Measurements from ENCODE around the gene ATP2A3. TPM values are rescaled to one million over a fixed set of nuclear protein-coding genes. Genes with fewer than 3 reads are reported as not detected.

ATP2A3 gene
- total RNA-seq, 4 donors from 2014 or later = 142 to 300 (median 208) TPM

- no peaks in the 10 kb centered on the region for H3K9me3 ChIP-seq
- 94% methylated on average over 21 of the region's 21 CpGs; no CpG with 5 or more reads in 1 of the 2 donors for WGBS, 2 donors (ENCODE audit: low coverage in 1 of 2)
- TF ChIP-seq POLR2AphosphoS5 (IDR thresholded peaks at IDR 0.05) = no peak
- TF ChIP-seq POLR2A (IDR thresholded peaks at IDR 0.05) = no peak
- TF ChIP-seq, protein P1, sequence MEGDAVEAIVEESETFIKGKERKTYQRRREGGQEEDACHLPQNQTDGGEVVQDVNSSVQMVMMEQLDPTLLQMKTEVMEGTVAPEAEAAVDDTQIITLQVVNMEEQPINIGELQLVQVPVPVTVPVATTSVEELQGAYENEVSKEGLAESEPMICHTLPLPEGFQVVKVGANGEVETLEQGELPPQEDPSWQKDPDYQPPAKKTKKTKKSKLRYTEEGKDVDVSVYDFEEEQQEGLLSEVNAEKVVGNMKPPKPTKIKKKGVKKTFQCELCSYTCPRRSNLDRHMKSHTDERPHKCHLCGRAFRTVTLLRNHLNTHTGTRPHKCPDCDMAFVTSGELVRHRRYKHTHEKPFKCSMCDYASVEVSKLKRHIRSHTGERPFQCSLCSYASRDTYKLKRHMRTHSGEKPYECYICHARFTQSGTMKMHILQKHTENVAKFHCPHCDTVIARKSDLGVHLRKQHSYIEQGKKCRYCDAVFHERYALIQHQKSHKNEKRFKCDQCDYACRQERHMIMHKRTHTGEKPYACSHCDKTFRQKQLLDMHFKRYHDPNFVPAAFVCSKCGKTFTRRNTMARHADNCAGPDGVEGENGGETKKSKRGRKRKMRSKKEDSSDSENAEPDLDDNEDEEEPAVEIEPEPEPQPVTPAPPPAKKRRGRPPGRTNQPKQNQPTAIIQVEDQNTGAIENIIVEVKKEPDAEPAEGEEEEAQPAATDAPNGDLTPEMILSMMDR (IDR thresholded peaks at IDR 0.05) = no peak
- no peak for TF ChIP-seq EP300 (IDR thresholded peaks at IDR 0.05; ENCODE audit: low read depth)
- H3K4me3 ChIP-seq = no peak overlapping the region
- H3K36me3 ChIP-seq = peaks cover 0 to 23% (median 9%) of the 10 kb centered on the region in 4 donors
- H3K27ac ChIP-seq = peak overlapping the region; percentile 72 to 79 (median 78)
- H3K4me1 ChIP-seq = peaks cover 8 to 23% (median 15%) of the 10 kb centered on the region in 4 donors
- no peaks in the 10 kb centered on the region for H3K27me3 ChIP-seq
- intact Hi-C loops (cut with DNase I; ENCODE audit: low total_unique reads) (loop anchor here (10.0 kb wide), 3 partner anchors 88 to 268 kb away; partner anchors contain the start of gene P2RX1), in situ Hi-C loops (cut with MboI; ENCODE audit: low pct_ligation_motif_present in 1 of 4, low pct_unique_long_range_greater_than_20kb in 1 of 4, low sequenced_read_pairs in 3 of 4) (loop anchor here in 1 of 4 donors (10.0 kb wide), 1 partner anchor 68 kb away; no protein-coding TSS in a partner anchor)
- no peak for DNase-seq
Observed at GRCh38 chr17:4003131-4003500, 38.9 kb upstream of the ATP2A3 start.

DNA sequence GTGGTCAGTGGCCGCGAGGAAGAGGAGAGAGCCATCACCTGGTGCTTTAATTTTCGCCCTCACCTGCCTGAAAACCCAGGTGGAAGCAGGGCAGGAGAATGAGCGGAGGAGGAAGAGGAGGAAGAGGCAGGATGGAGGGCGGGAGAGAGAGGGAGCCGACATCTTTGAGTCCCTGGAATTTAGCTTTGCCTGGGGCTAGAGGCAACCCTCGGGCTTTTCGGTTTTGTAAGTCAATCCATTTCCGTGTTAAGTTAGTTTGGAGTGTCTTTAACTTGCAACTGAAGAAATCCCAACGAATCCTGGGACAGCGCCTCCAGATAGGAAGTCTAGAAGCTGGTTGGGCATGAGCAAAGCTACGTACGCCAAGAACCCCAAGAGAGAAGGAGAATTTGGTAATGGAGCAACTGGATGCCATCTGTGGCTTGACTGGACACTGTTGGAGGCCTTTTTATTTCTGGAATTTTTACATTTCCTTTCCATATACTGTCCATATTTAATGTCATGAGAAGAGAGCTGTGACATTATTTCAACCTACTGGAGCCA, 36.9 kb upstream of the ATP2A3 start:
- in situ Hi-C loops (cut with MboI; ENCODE audit: low pct_ligation_motif_present in 1 of 4, low pct_unique_long_range_greater_than_20kb in 1 of 4, low sequenced_read_pairs in 3 of 4) (loop anchor here in 1 of 4 donors (10.0 kb wide), 1 partner anchor 66 kb away; no protein-coding TSS in a partner anchor), intact Hi-C loops (cut with DNase I; ENCODE audit: low total_unique reads) (loop anchor here (10.0 kb wide), 3 partner anchors 86 to 266 kb away; partner anchors contain the start of gene P2RX1)
- H3K27me3 ChIP-seq = no peaks in the 10 kb centered on the region
- no peaks in the 10 kb centered on the region for H3K9me3 ChIP-seq
- H3K27ac ChIP-seq = no peak overlapping the region
- H3K36me3 ChIP-seq = peaks cover 0 to 3% (median 0%) of the 10 kb centered on the region in 4 donors
- no peak for DNase-seq
- no peak for TF ChIP-seq EP300 (IDR thresholded peaks at IDR 0.05; ENCODE audit: low read depth)
- TF ChIP-seq POLR2AphosphoS5 (IDR thresholded peaks at IDR 0.05) = no peak
- TF ChIP-seq, protein P1 (IDR thresholded peaks at IDR 0.05) = no peak
- no peak for TF ChIP-seq POLR2A (IDR thresholded peaks at IDR 0.05)
- WGBS, 2 donors (ENCODE audit: low coverage in 1 of 2) = 73 to 80% methylated on average over 7 to 13 of the region's 13 CpGs
- H3K4me3 ChIP-seq = no peak overlapping the region
- peaks cover 8 to 23% (median 15%) of the 10 kb centered on the region in 4 donors for H3K4me1 ChIP-seq

DNA sequence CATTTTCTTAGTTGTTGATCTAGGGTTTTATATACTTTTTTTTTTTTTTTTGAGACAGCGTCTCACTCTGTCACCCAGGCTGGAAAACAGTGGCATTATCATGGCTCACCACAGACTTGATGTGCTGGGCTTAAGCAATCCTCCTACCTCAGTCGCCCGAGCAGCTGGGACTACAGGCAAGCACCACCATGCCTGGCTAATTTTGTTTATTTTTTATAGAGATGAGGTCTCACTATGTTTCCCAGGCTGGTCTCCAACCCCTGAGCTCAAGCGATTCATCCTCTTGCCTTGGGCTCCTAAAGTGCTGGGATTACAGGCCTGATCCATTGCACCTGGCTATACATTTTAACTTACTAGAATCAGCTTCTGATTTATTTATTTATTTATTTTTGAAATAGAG, 34.2 kb upstream of the ATP2A3 start:
- Histone ChIP-seq H3K4me1 (peaks cover 0 to 7% (median 3%) of the 10 kb centered on the region in 4 donors), H3K27me3 (peaks cover 12% of the 10 kb centered on the region), H3K36me3 (no peaks in the 10 kb centered on the region), H3K9me3 (no peaks in the 10 kb centered on the region), H3K27ac (no peak overlapping the region), H3K4me3 (no peak overlapping the region)
- TF ChIP-seq, protein P1 (IDR thresholded peaks at IDR 0.05) = no peak
- TF ChIP-seq POLR2A (IDR thresholded peaks at IDR 0.05) = no peak
- no peak for TF ChIP-seq POLR2AphosphoS5 (IDR thresholded peaks at IDR 0.05)
- TF ChIP-seq EP300 (IDR thresholded peaks at IDR 0.05; ENCODE audit: low read depth) = no peak
- DNase-seq = no peak
- intact Hi-C loops (cut with DNase I; ENCODE audit: low total_unique reads) = no loop called here
- 93 to 100% methylated on average over 2 to 4 of the region's 4 CpGs for WGBS, 2 donors (ENCODE audit: low coverage in 1 of 2)
- in situ Hi-C loops (cut with MboI; ENCODE audit: low pct_ligation_motif_present in 1 of 4, low pct_unique_long_range_greater_than_20kb in 1 of 4, low sequenced_read_pairs in 3 of 4) = loop anchor here in 1 of 4 donors (10.0 kb wide), 1 partner anchor 84 kb away; the partner anchor contains the start of gene P2RX1

DNA sequence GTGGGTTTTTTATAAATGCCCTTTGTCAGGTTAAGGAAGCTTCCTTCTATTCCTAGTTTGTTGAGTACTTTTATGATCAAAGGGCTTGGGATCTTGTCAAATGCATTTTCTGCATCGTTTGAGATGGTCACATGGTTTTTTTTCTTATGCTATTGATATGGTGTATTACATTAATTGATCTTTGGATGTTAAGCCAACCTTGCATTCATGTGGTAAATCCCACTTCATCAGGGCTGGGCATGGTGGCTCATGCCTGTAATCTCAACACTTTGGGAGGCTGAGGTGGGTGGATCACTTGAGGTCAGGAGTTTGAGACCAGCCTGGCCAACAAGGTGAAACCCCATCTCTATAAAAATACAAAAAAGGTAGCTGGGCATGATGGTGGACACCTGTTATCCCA, 30.8 kb upstream of the ATP2A3 start:
- Histone ChIP-seq H3K9me3 (no peaks in the 10 kb centered on the region), H3K4me3 (no peak overlapping the region), H3K27me3 (peaks cover 12% of the 10 kb centered on the region), H3K27ac (no peak overlapping the region), H3K36me3 (no peaks in the 10 kb centered on the region), H3K4me1 (no peaks in the 10 kb centered on the region)
- in situ Hi-C loops (cut with MboI; ENCODE audit: low pct_ligation_motif_present in 1 of 4, low pct_unique_long_range_greater_than_20kb in 1 of 4, low sequenced_read_pairs in 3 of 4) = loop anchor here in 1 of 4 donors (10.0 kb wide), 1 partner anchor 80 kb away; the partner anchor contains the start of gene P2RX1
- intact Hi-C loops (cut with DNase I; ENCODE audit: low total_unique reads) = no loop called here
- no peak for DNase-seq
- WGBS, 2 donors (ENCODE audit: low coverage in 1 of 2) = 55% methylated on average over 1 of the region's 1 CpG; no CpG with 5 or more reads in 1 of the 2 donors
- TF ChIP-seq POLR2AphosphoS5 (IDR thresholded peaks at IDR 0.05) (no peak), POLR2A (IDR thresholded peaks at IDR 0.05) (no peak), EP300 (IDR thresholded peaks at IDR 0.05; ENCODE audit: low read depth) (no peak)
- TF ChIP-seq, protein P1 (IDR thresholded peaks at IDR 0.05) = no peak

Measured in transverse colon (tissue), 4 donors.